ENCODE data around the gene TMEM263. TPM values are rescaled to one million over a fixed set of nuclear protein-coding genes. Genes with fewer than 3 reads are reported as not detected.
"Not testable (repeated sequence)": the region's sequence is repeated elsewhere in the genome, so short reads cannot be mapped to it uniquely, and the experiment has no call there.

Gene TMEM263
- total RNA-seq, 2 donors from 2014 or later = 25.7 to 39.3 TPM

DNA sequence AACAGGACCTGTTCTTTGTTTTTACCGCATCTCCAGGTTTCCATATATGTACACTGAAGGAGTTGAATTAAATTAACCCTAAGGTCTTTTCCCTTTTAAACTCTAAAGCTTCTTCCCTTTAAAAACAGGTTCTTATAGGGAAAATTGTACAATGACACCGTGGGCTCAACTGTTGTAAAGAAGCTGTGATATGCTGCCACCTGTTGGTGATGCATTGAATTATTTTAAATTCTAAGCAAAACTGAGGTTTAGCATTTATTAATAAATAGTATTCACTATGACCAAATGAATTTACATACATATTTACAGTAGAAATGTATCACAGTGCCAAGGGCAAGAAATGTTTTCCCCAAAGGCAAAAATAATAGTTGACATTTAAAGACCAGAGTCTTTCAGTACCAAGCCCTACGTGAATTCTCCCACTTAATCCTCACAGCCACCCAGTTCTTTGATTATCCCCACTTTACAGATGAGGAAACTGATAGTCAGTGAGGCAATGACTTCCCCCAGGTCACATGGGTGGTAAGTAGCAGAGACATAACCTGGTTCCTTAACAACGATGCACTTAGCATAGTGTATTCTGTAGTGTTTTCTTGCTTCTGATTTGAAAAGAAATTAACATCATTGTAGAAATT is 35.7 kb upstream of the TMEM263 start:
- H3K4me1 ChIP-seq (ENCODE audit: control insufficient read depth, insufficient read depth, low read length) = peaks cover 4% of the 10 kb centered on the region
- no peaks in the 10 kb centered on the region for H3K36me3 ChIP-seq (ENCODE audit: control insufficient read depth, insufficient read depth, low read length)
- TF ChIP-seq, protein P1, sequence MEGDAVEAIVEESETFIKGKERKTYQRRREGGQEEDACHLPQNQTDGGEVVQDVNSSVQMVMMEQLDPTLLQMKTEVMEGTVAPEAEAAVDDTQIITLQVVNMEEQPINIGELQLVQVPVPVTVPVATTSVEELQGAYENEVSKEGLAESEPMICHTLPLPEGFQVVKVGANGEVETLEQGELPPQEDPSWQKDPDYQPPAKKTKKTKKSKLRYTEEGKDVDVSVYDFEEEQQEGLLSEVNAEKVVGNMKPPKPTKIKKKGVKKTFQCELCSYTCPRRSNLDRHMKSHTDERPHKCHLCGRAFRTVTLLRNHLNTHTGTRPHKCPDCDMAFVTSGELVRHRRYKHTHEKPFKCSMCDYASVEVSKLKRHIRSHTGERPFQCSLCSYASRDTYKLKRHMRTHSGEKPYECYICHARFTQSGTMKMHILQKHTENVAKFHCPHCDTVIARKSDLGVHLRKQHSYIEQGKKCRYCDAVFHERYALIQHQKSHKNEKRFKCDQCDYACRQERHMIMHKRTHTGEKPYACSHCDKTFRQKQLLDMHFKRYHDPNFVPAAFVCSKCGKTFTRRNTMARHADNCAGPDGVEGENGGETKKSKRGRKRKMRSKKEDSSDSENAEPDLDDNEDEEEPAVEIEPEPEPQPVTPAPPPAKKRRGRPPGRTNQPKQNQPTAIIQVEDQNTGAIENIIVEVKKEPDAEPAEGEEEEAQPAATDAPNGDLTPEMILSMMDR (conservative IDR thresholded peaks at IDR 0.05) = peak; percentile 91
- Mint-ChIP-seq H3K27ac (no peak overlapping the region), H3K36me3 (ENCODE audit: low read depth) (no peaks in the 10 kb centered on the region), H3K27me3 (ENCODE audit: insufficient read depth) (no peaks in the 10 kb centered on the region), H3K9me3 (peaks cover 15% of the 10 kb centered on the region), H3K4me3 (no peak overlapping the region), H3K4me1 (peaks cover 26% of the 10 kb centered on the region)
- no peak overlapping the region for H3K27ac ChIP-seq (ENCODE audit: low read depth, low read length)
- H3K27me3 ChIP-seq (ENCODE audit: control insufficient read depth, insufficient read depth, low read length, poor library complexity, severe bottlenecking) = no peaks in the 10 kb centered on the region
- 67 to 100% methylated on average over 1 to 3 of the region's 4 CpGs for WGBS, 2 experiments (ENCODE audit: insufficient coverage in 1 of 2, insufficient read length in 1 of 2)
- DNase-seq = no peak
- H3K9ac ChIP-seq (ENCODE audit: extremely low read depth, low read length, poor library complexity, severe bottlenecking) = no peak overlapping the region
- H3K9me3 ChIP-seq (ENCODE audit: control insufficient read depth, low read length) = peaks cover 16% of the 10 kb centered on the region
- no peak overlapping the region for H3K4me3 ChIP-seq (ENCODE audit: low read length)

DNA sequence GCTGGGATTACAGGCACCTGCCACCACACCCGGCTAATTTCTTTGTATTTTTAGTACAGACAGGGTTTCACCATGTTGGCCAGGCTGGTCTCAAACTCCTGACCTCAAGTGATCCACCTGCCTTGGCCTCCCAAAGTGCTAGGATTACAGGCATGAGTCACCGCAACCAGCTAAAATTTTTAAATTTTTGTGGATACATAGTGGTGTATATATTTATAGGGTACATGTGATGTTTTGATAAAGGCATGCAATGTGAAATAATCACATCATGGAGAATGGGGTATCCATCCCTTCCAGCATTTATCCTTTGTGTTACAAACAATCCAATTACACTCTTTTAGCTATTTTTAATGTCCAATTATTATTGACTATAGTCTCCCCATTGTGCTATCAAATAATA is 33.7 kb upstream of the TMEM263 start:
- DNase-seq; H3K27me3 Mint-ChIP-seq (ENCODE audit: insufficient read depth): not testable (repeated sequence)

DNA sequence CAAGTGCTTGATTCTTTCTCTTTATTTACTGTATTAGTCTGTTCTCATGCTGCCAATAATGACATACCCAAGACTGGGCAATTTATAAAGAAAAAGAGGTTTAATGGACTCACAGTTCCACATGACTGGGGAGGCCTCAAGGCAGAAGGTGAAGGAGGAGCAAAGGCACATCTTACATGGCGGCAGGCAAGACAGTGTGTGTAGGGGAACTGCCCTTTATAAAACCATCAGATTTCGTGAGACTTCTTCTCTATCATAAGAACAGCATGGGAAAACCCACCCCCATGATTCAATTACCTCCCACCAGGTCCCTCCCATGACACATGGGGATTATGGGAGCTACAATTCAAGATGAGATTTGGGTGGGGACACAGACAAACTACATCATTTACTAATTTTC is 32.1 kb upstream of the TMEM263 start:
- not testable (repeated sequence) for H3K36me3 Mint-ChIP-seq (ENCODE audit: low read depth); H3K27me3 Mint-ChIP-seq (ENCODE audit: insufficient read depth); H3K27ac Mint-ChIP-seq; H3K27me3 ChIP-seq (ENCODE audit: control insufficient read depth, insufficient read depth, low read length, poor library complexity, severe bottlenecking); DNase-seq; H3K9ac ChIP-seq (ENCODE audit: extremely low read depth, low read length, poor library complexity, severe bottlenecking); H3K27ac ChIP-seq (ENCODE audit: low read depth, low read length); H3K4me1 ChIP-seq (ENCODE audit: control insufficient read depth, insufficient read depth, low read length); H3K4me3 Mint-ChIP-seq; H3K4me3 ChIP-seq (ENCODE audit: low read length); H3K36me3 ChIP-seq (ENCODE audit: control insufficient read depth, insufficient read depth, low read length)
- WGBS, 2 experiments (ENCODE audit: insufficient coverage in 1 of 2, insufficient read length in 1 of 2) = 96% methylated on average over 2 of the region's 2 CpGs; no CpG with 5 or more reads in 1 of the 2 experiments
- peaks cover 12% of the 10 kb centered on the region for H3K4me1 Mint-ChIP-seq
- peaks cover 15% of the 10 kb centered on the region for H3K9me3 Mint-ChIP-seq
- H3K9me3 ChIP-seq (ENCODE audit: control insufficient read depth, low read length) = peaks cover 16% of the 10 kb centered on the region

More for the DNA sequence above, 33.7 kb upstream of the TMEM263 start:
- H3K9me3 ChIP-seq (ENCODE audit: control insufficient read depth, low read length) = peaks cover 16% of the 10 kb centered on the region
- H3K4me1 ChIP-seq (ENCODE audit: control insufficient read depth, insufficient read depth, low read length); H3K27ac ChIP-seq (ENCODE audit: low read depth, low read length); H3K9ac ChIP-seq (ENCODE audit: extremely low read depth, low read length, poor library complexity, severe bottlenecking); H3K36me3 ChIP-seq (ENCODE audit: control insufficient read depth, insufficient read depth, low read length); H3K4me3 Mint-ChIP-seq; H3K36me3 Mint-ChIP-seq (ENCODE audit: low read depth); H3K4me3 ChIP-seq (ENCODE audit: low read length); H3K27me3 ChIP-seq (ENCODE audit: control insufficient read depth, insufficient read depth, low read length, poor library complexity, severe bottlenecking); H3K27ac Mint-ChIP-seq: not testable (repeated sequence)
- Mint-ChIP-seq H3K9me3 (peaks cover 15% of the 10 kb centered on the region), H3K4me1 (peaks cover 22% of the 10 kb centered on the region)
- 79 to 91% methylated on average over 2 of the region's 2 CpGs for WGBS, 2 experiments (ENCODE audit: insufficient coverage in 1 of 2, insufficient read length in 1 of 2)

DNA sequence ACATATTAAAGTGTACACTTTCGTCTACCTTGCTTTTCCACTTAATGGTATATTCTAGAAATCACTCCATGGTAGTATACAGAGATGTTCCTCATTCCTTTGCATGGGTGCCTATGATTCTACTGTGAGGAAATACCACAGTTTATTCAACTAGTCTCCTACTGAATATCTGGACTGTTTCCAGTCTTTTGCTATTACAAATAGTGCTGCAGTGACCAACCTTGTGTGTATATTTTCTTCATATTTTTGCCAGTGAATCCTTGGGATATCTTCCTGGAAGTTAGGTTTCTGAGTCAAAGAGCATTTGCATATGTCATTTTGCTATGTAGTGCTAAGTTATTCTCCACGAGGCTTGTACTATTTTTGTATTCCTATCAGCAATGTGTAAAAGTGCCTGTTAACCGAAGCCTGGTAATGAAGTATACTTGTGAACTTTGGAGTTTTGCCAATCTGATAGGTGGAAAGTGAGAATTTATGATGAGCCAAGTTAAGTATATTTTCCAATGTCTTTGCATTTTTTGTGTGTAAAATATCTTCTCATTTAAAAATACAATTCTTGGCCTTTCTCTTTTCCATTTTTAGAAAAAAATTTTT is 31.3 kb upstream of the TMEM263 start:
- Mint-ChIP-seq H3K9me3 (peaks cover 15% of the 10 kb centered on the region), H3K36me3 (ENCODE audit: low read depth) (no peaks in the 10 kb centered on the region), H3K27ac (no peak overlapping the region), H3K4me1 (peaks cover 4% of the 10 kb centered on the region), H3K4me3 (no peak overlapping the region), H3K27me3 (ENCODE audit: insufficient read depth) (no peaks in the 10 kb centered on the region)
- TF ChIP-seq, protein P1 (conservative IDR thresholded peaks at IDR 0.05) = no peak
- H3K36me3 ChIP-seq (ENCODE audit: control insufficient read depth, insufficient read depth, low read length) = no peaks in the 10 kb centered on the region
- no peak for DNase-seq
- H3K9me3 ChIP-seq (ENCODE audit: control insufficient read depth, low read length) = peaks cover 16% of the 10 kb centered on the region
- H3K4me3 ChIP-seq (ENCODE audit: low read length) = no peak overlapping the region
- H3K27ac ChIP-seq (ENCODE audit: low read depth, low read length) = no peak overlapping the region
- no peaks in the 10 kb centered on the region for H3K27me3 ChIP-seq (ENCODE audit: control insufficient read depth, insufficient read depth, low read length, poor library complexity, severe bottlenecking)
- 93 to 100% methylated on average over 3 of the region's 3 CpGs for WGBS, 2 experiments (ENCODE audit: insufficient coverage in 1 of 2, insufficient read length in 1 of 2)
- H3K4me1 ChIP-seq (ENCODE audit: control insufficient read depth, insufficient read depth, low read length) = no peaks in the 10 kb centered on the region
- no peak overlapping the region for H3K9ac ChIP-seq (ENCODE audit: extremely low read depth, low read length, poor library complexity, severe bottlenecking)
